Right cardiac atrium (tissue), 5 donors: Measurements from ENCODE around the gene PROP1. TPM values are rescaled to one million over a fixed set of nuclear protein-coding genes. Genes with fewer than 3 reads are reported as not detected.
"Not testable (repeated sequence)": the region's sequence is repeated elsewhere in the genome, so short reads cannot be mapped to it uniquely, and the experiment has no call there.

ENCODE experiments used
- ATAC-seq, 2 donors: fragments of 200-7000 bp; cut with Tn5 transposase; one replicate each; pipeline versions ENCODE4 v1.8.0 to v1.9.1; 2020; ENCODE audit warnings: moderate library complexity in 2 of 2, mild to moderate bottlenecking in 1 of 2
- DNase-seq, 3 donors: peaks; one replicate each; pipeline ENCODE4 v3.0.0-alpha.2; 2020
- H3K27ac ChIP-seq: one replicate; pipeline ENCODE4 v1.5.1; 2013; ENCODE audit warnings: mild to moderate bottlenecking, low read length, control low read depth, moderate library complexity
- H3K27me3 ChIP-seq: one replicate; pipeline ENCODE4 v1.6.1; 2013; ENCODE audit not compliant: control insufficient read depth, insufficient read depth
- H3K4me1 ChIP-seq: one replicate; pipeline ENCODE4 v1.6.1; 2013; ENCODE audit warnings: low read length; ENCODE audit not compliant: control insufficient read depth, insufficient read depth
- H3K4me3 ChIP-seq: one replicate; pipeline ENCODE4 v1.5.1; 2013; ENCODE audit warnings: low read length, control low read depth
- H3K9me3 ChIP-seq: one replicate; pipeline ENCODE4 v1.6.1; 2013; ENCODE audit warnings: low read length; ENCODE audit not compliant: control insufficient read depth
- WGBS: extraction: QIAGEN DNeasy Blood & Tissue Kit; methylation state at CpG from one replicate; pipeline ENCODE4 v1.1.7; 2013; 5-methylcytosine and 5-hydroxymethylcytosine counted together
- intact Hi-C, 4 donors: fragments of 100-400 bp; cut with DNase I; formaldehyde crosslinking; loops; one replicate each; pipeline versions ENCODE4 v1.11.0 to v1.14.0; 2022 to 2023
- long read RNA-seq, 4 donors: library from polyadenylated mRNA; unstranded; transcript quantifications; one replicate each; pipeline ENCODE4 v2.0.0, GENCODE V29; 2020 to 2021
- polyA plus RNA-seq: library from polyadenylated mRNA; stranded (reverse); fragments of 200-250 nt; gene quantifications from one replicate; pipeline ENCODE4 v1.2.3, GENCODE V29; 2013
- total RNA-seq, 4 donors: library from RNA; stranded (reverse); fragmentation: NEBNext Ultra II Directional; extraction: Animal tissue kit (Norgen Biotek cat#: 25700); gene quantifications; one replicate each; pipeline ENCODE4 v1.2.1, GENCODE V29; 2021
- donor health status: healthy with polysubstance abuse.
- donor health status: DM: no; HTN: yes; CAD: no.
- donor health status: DM: no; HTN: no; CAD: no.
- donor health status: DM: no; HTN: yes; CAD: no; lungs with severe emphysema.
- donor health status: DM: yes; HTN: yes; CAD: no.

The PROP1 gene
- total RNA-seq (not detected), polyA plus RNA-seq (not detected)
- long read RNA-seq, donor 1, result 0 reads
- long read RNA-seq, donor 2, result 0 reads
- long read RNA-seq, donor 3, result 0 reads
- long read RNA-seq, donor 4, result 0 reads

DNA sequence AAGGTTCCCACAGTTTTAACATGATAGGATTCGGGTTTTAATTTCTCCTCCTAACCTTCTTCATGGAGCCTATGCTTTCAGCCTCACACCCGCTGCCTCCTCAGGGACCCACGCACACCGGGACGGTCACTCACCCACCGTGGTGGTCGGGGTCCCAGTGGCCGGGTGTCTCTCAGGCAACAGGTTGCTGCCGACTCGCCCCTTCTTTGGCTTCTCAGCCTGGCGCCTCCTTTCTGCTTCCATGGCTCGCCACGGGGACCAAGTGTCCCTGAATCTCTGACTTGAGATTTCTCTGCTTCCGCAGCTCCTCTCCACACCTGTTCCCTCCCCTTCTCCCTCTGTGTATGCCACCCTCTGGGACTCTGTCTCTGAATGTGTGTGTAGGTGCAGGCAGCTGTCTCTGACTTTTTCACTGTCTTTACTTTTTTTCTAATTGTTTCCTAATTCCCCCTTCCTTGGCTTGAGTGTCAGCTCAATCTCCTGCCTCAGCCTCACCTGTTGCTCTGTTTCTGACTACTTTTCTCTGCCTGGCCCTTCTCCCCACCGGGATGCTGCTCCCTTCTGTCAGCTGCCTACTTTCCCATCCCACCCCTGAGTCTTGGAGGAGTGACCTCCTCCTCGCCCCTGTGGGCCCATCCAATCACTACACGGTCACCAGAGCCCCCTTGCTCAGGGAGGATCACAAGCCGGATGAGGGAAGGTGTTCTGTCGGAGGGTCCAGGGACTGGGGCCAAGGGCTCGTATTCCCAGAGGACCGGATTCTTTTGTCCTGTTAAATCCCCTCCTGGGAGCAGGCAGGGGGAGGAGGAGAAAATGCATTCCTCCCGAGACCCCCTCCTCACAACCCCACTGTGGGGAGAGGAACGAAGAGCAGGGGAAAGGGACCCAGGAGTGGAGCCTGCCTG lies at the start of gene PROP1:
Gene PROP1 (minus strand): TSS at position 552 of the 905 bp plus-strand sequence. CDS start 309 bp downstream, at position 243.
- intact Hi-C loops, result no loop called here
- Histone ChIP-seq H3K4me3 (no peak within 1 kb of the TSS), H3K4me1 (no peaks in the 10 kb centered on the region), H3K27ac (no peak within 1 kb of the TSS), H3K9me3 (no peaks in the 10 kb centered on the region), H3K27me3 (no peaks in the 10 kb centered on the region)
- 45% methylated on average over 23 of the region's 23 CpGs for WGBS
- DNase-seq (no peak), ATAC-seq (no peak)

DNA sequence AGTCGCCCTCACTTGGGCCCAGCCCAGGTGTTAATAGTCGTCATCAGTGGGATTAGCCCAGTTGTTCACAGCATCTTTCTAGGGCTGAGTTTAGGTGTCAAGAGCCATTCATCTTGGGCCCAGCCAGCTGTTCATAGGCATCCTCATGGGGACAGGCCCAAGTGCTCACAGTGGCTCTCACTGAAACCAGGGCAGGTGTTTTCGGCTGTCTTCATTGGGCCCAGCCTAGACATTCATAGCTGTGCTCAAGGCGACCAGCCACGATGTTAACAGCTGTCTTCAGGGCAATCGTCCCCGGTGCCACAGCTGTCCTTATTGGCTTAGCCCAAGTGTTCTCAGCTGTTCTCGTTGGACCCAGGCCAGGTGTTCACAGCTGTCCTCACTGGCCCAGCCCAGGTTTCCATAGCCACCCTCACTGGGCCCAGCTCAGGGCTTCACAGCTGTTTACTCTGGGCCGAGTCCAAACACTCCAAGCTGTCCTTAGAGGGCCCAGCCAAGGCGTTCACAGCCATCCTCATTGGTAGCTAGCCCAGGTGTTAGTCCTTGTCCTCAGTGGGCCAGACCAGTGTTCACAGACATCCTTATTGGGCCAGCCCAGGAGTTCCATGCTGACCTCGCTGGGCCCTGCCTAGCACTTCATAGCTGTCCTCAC lies 23.5 kb upstream of the PROP1 start:
- DNase-seq, H3K4me3 ChIP-seq, ATAC-seq, H3K9me3 ChIP-seq, H3K4me1 ChIP-seq, H3K27me3 ChIP-seq, intact Hi-C loops, H3K27ac ChIP-seq: not testable (repeated sequence)
- 84% methylated on average over 5 of the region's 11 CpGs for WGBS

DNA sequence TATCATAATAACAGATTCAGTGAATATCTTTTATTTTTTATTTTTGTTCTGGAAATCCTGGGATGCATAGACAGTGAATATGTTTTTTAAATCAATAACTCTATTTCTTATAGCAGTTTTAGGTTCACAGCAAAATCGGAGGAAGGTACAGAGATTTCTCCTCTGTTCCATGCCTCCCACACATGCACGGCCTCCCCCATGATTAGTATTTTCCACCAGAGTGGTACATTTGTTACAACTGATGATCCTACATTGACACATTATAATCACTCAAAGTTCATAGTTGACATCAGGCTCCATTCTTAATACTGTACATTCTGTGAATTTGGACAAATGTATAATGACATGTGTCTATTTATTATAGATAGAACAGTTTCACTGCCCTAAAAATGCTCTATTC lies 16.7 kb upstream of the PROP1 start:
- DNase-seq, ATAC-seq, intact Hi-C loops, H3K9me3 ChIP-seq, H3K4me3 ChIP-seq, H3K4me1 ChIP-seq, H3K27ac ChIP-seq, H3K27me3 ChIP-seq: not testable (repeated sequence)
- WGBS, result 74% methylated on average over 2 of the region's 2 CpGs

DNA sequence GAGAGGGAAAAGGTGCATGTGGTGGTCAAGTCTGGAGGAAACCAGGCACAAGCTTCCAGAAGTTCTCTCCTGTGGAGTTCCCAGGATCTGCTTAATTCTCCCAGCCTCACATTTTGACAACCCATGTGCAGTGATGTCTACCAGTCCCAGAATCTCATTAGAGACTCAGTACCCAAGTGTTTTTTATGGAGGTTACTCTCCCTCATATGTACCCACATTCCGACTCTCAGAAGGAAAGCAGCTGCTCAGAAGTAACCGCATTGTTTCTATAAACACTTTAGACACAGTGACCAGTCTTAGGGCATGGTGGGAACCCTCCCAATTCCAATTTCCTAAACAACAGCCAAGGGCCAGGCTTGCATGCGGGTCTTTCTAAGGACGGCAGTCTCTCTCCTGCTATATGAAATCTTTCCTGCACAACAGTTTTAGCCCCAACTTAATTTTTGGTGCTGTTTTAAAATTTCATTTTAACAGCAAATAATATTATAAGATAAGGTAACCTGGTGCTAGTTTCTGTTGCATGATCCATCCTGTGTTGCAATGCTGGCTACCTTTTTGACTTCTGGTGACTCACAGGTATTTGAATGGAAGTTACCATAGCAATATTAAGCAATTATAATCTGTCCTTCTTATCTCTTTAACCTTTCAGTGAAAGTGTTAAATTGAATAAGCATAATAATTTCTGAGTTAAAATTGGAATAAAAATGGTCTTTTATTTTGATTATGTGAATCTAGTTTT lies 15.9 kb upstream of the PROP1 start:
- H3K4me1 ChIP-seq, H3K27ac ChIP-seq, H3K4me3 ChIP-seq, H3K27me3 ChIP-seq, ATAC-seq, DNase-seq, H3K9me3 ChIP-seq, intact Hi-C loops: not testable (repeated sequence)
- WGBS, result 85% methylated on average over 4 of the region's 4 CpGs

DNA sequence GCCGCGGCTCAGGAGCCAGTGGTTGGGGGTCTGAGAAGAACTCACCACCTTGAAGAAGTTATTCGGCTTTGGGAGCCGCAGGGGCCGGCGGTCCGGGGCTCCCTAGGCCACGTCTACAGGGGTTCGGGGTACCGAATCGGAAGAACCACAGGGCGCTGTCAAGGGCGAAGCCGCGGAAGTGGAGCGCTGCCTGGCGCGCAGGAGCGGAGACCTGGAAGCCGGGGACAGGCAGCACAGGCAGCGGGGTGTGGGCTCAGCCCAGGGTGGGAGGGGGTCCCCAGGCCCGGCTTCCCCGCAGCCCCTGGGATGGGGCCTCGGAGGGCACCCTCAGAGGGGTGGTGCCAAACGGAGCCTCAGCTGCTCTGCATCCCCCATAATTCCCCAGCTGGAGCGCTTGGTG lies 11.2 kb upstream of the PROP1 start:
- H3K27me3 ChIP-seq, H3K4me1 ChIP-seq, H3K27ac ChIP-seq, H3K9me3 ChIP-seq, ATAC-seq, intact Hi-C loops: not testable (repeated sequence)
- H3K4me3 ChIP-seq, result peak overlapping the region; percentile 6
- DNase-seq, result peak in 1 of 3 donors; percentile 48
- WGBS, result 11% methylated on average over 25 of the region's 26 CpGs

DNA sequence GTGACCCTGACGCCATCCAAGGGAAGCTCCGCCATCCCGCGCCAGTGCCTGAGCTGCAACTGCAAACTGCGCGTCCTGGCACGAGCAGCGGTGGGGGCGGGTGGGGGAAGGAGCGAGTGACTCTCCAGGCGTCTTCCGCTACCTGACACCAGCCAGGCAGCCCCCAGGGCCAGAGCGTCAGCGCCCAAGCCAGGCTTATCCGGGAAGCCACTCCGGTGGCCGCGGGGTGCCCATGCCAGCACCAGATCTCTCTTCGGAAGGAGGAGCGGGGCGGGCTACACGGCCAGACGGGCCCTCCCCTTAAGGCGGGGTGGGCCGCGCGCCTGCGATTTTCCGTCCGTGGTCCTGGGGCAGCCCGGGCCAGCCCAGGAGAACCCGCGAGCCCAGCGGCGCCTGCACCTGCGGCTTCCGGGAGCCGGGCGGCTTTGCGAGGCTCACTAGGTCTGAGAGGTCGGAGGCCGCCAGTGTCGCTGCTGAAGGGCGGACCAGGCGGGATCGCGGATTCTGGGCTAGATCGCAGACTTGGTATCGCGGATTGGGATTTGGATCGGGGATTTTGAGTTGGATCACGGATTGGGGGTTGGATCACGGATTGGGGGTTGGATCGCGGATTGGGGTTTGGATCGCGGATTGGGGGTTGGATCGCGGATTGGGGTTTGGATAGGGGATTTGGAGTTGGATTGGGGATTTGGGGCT lies 10.6 kb upstream of the PROP1 start:
- H3K27me3 ChIP-seq, H3K27ac ChIP-seq, H3K4me1 ChIP-seq, H3K9me3 ChIP-seq, intact Hi-C loops: not testable (repeated sequence)
- 8% methylated on average over 40 of the region's 59 CpGs for WGBS
- peak in 1 of 3 donors; percentile 84 for DNase-seq
- H3K4me3 ChIP-seq, result peak overlapping the region; percentile 6
- ATAC-seq, result peak in 1 of 2 donors; percentile 57

DNA sequence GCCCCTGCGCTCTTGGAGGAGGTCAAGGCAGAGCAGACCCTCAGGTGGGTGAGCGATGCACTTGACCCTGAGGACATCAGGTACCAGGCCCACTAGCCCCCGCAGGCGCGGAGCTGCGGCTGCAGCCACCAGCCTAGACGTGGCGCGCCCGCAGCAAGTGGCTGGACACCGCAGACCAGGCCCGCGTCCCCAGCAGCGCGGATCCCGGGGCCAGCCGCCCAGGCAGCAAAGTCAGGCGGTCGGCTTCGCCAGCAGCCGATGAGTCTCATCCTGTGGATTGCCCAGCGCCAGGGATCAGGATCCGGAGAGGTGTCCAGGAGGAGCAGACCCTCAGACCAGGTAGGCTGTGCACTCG lies 10.1 kb upstream of the PROP1 start:
- intact Hi-C loops, H3K4me1 ChIP-seq, H3K27ac ChIP-seq, H3K4me3 ChIP-seq, H3K27me3 ChIP-seq, DNase-seq, H3K9me3 ChIP-seq: not testable (repeated sequence)
- peak in 1 of 2 donors; percentile 16 for ATAC-seq
- no CpG with 5 or more reads among the region's 24 CpGs for WGBS

DNA sequence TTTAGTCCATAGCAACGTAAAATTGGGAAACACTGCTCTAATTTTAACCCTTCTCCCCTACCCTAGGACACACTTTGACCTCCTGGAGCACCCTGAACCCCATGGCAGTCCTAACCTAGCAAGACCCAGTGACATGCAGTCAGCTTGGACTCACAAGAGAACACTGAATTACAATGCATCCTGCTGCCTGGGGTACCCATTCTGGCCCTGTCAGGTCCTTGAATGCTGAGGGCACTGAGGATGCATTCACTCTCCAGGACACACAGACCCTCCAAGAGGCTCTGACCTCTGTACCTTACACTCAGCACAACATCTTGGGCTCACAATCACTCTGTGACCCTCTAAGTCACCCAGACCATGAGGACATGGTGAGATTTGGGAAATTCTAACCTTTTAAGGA lies 1.8 kb upstream of the PROP1 start:
- H3K9me3 ChIP-seq, result no peaks in the 10 kb centered on the region
- intact Hi-C loops, result no loop called here
- no peak for DNase-seq
- H3K27me3 ChIP-seq, result no peaks in the 10 kb centered on the region
- no peak overlapping the region for H3K27ac ChIP-seq
- no peak for ATAC-seq
- H3K4me3 ChIP-seq, result no peak overlapping the region
- H3K4me1 ChIP-seq, result no peaks in the 10 kb centered on the region
- WGBS, result 58% methylated on average over 1 of the region's 1 CpG

DNA sequence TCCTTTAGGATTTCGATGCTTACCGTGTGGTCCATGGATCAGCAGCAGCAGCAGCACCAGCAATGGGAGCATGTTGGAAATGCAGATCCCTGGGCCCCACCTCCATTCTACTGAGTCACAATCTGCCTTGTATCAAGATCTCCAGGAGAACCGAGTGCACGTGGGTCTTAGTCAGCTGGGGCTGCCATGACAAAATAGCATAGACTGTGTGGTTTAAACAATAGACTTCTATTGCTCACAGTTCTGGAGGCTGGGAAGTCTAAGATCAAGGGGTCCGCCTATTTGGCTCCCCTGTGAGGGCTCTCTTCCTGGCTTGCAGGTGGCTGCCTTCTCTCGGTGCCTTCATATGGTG lies 1.3 kb upstream of the PROP1 start:
- 73% methylated on average over 6 of the region's 6 CpGs for WGBS
- ATAC-seq (no peak), DNase-seq (no peak)
- Histone ChIP-seq H3K27ac (no peak overlapping the region), H3K27me3 (no peaks in the 10 kb centered on the region), H3K4me1 (no peaks in the 10 kb centered on the region), H3K4me3 (no peak overlapping the region), H3K9me3 (no peaks in the 10 kb centered on the region)
- intact Hi-C loops, result no loop called here

DNA sequence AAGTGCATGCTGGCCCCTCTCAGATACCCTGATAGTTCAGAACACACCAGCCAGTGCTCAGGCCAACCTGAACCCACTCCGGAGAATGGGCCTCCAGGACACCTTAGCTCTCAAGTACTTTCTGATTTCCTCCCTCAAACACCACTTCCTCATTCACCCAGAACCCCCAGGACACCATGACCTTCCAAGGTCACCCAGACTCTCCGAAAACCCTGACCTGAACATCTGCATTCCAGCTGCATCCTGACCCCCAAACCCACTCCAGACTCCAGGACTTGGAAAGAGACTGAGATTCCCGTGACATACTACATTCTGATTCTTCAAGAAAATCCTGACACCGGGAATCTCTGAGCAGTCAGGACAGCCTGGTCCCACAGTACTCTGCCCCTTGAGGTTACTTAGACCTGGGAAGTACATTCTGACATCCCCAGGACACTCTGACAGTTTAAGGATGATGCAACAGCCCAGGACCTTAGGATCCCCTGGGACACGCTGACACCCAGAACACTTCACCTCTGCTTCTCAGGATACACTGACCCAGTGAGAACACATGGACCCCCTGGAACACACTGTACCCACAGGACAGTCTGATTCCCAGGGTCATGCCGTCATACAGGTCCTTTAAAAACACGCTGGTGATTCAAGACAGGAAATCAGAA lies 747 bp upstream of the PROP1 start:
- intact Hi-C loops, result no loop called here
- Histone ChIP-seq H3K4me3 (no peak overlapping the region), H3K27ac (no peak overlapping the region), H3K9me3 (no peaks in the 10 kb centered on the region), H3K4me1 (no peaks in the 10 kb centered on the region), H3K27me3 (no peaks in the 10 kb centered on the region)
- DNase-seq, result no peak
- no peak for ATAC-seq
- 71% methylated on average over 7 of the region's 7 CpGs for WGBS
